ELR (cell line): ENCODE data around the gene RPL28.

ENCODE experiments used
- DNase-seq: peaks from one replicate; pipeline ENCODE4 v3.0.0-alpha.2; 2015; ENCODE audit warnings: low read depth

The RPL28 gene

GRCh38 chr19:55451163-55451964 is 65.6 kb downstream of the RPL28 start:
- no peak for DNase-seq

- DNase-seq: no peak
Measured at GRCh38 chr19:55451965-55452748, 66.4 kb downstream of the RPL28 start.
